H54 (cell line): ENCODE measurements around the gene CAPN2.

Experiments
- DNase-seq: peaks from one replicate; pipeline ENCODE4 v3.0.0; 2011; ENCODE audit warnings: low spot score, mixed read lengths; ENCODE audit not compliant: insufficient read length
- FAIRE-seq: peaks from 3 replicates; lab custom pipeline; 2011; peaks lifted over from hg19 to GRCh38; lab: Jason Lieb, UNC
- POLR2A ChIP-seq: IDR thresholded peaks from 2 replicates; pipeline ENCODE4 v1.6.1; 2011; ENCODE audit warnings: low read depth, mild to moderate bottlenecking, low read length

The CAPN2 gene

GRCh38 chr1:223761411-223761810 lies 49.1 kb downstream of the CAPN2 start:
- no peak for FAIRE-seq
- TF ChIP-seq POLR2A = no peak

GRCh38 chr1:223763251-223763650 lies 50.9 kb downstream of the CAPN2 start:
- DNase-seq (no peak), FAIRE-seq (no peak)
- no peak for TF ChIP-seq POLR2A

More at GRCh38 chr1:223761411-223761810, 49.1 kb downstream of the CAPN2 start:
- no peak for DNase-seq

GRCh38 chr1:223763881-223764280 lies 51.5 kb downstream of the CAPN2 start:
- DNase-seq = no peak
- FAIRE-seq = no peak
- no peak for TF ChIP-seq POLR2A

GRCh38 chr1:223765036-223765718 lies 52.8 kb downstream of the CAPN2 start:
- no peak for DNase-seq
- FAIRE-seq = no peak
- no peak for TF ChIP-seq POLR2A

- DNase-seq (no peak), FAIRE-seq (no peak)
- no peak for TF ChIP-seq POLR2A
These were observed 53.5 kb downstream of the CAPN2 start for GRCh38 chr1:223765719-223766340.

- FAIRE-seq (no peak), DNase-seq (no peak)
- no peak for TF ChIP-seq POLR2A
These were observed 58.4 kb downstream of the CAPN2 start for GRCh38 chr1:223770621-223771315.

- FAIRE-seq = no peak
- DNase-seq = no peak
- no peak for TF ChIP-seq POLR2A
These were observed 59.1 kb downstream of the CAPN2 start for GRCh38 chr1:223771469-223771813.

- DNase-seq (peak; percentile 49), FAIRE-seq (peak; percentile 23)
- no peak for TF ChIP-seq POLR2A
These were observed 59.8 kb downstream of the CAPN2 start for GRCh38 chr1:223771814-223772770.

- no peak for DNase-seq
- no peak for TF ChIP-seq POLR2A
- FAIRE-seq = no peak
These were observed 60.4 kb downstream of the CAPN2 start for GRCh38 chr1:223772771-223773160.

GRCh38 chr1:223774134-223774814 lies 61.9 kb downstream of the CAPN2 start:
- DNase-seq (no peak), FAIRE-seq (no peak)
- no peak for TF ChIP-seq POLR2A

GRCh38 chr1:223775054-223775453 lies 62.7 kb downstream of the CAPN2 start:
- FAIRE-seq = no peak
- DNase-seq = no peak
- no peak for TF ChIP-seq POLR2A

GRCh38 chr1:223775711-223776074 lies 63.4 kb downstream of the CAPN2 start:
- no peak for TF ChIP-seq POLR2A
- DNase-seq = no peak
- no peak for FAIRE-seq
